ENCODE measurements around the gene TLCD5. TPM values are rescaled to one million over a fixed set of nuclear protein-coding genes. Genes with fewer than 3 reads are reported as not detected.
A peak's percentile ranks its signal among the peaks of the same experiment; 100 is the strongest.

The TLCD5 gene
- total RNA-seq, 1 experiment from 2014 or later = 7.1 TPM

DNA sequence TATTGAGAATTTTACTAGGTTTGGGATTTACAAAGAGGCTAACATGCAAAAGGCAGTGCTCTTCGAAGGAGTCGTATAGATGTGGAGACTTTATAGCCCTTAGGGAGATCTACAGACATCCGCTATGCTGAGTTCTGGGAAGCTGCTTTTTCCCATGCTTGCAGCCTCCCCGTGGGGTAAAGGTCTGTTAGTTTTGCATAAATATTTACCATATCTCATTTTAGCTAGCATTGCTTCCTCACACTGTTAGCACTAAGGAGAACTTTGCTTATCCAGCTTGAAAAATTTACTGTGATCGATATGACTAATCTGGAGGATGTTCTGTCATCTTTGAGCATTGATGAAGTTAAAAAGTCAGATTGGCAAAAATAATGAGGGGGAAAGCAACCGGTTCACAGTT lies 29.7 kb downstream of the TLCD5 start:
- H3K56ac ChIP-seq (ENCODE audit: insufficient read length, low read depth, low read length) = no peak overlapping the region
- no peak overlapping the region for H3K14ac ChIP-seq (ENCODE audit: insufficient read depth, low read length)
- H3K4me2 ChIP-seq (ENCODE audit: insufficient read depth, insufficient read length, low read length) = no peak overlapping the region
- no peak overlapping the region for H4K5ac ChIP-seq (ENCODE audit: insufficient read length, low read depth, low read length)
- no peak overlapping the region for H4K91ac ChIP-seq (ENCODE audit: insufficient read length, low read depth, low read length)
- Mint-ChIP-seq H3K27ac (peak overlapping the region in 2 of 3 experiments; percentile 50 to 57; a peak in 2 of 7 replicates), H3K36me3 (ENCODE audit: insufficient read depth in 1 of 3, low read depth in 3 of 3) (peaks cover 0 to 8% (median 4%) of the 10 kb centered on the region in 3 experiments; a peak in 4 of 7 replicates), H3K9me3 (no peaks in the 10 kb centered on the region), H3K4me1 (peaks cover 22 to 29% of the 10 kb centered on the region in 2 experiments), H3K4me3 (no peak overlapping the region), H3K27me3 (ENCODE audit: low read depth) (no peaks in the 10 kb centered on the region)
- H2BK5ac ChIP-seq (ENCODE audit: insufficient read length, low read length) = no peak overlapping the region
- no peak overlapping the region for H2AK5ac ChIP-seq (ENCODE audit: insufficient read length, low read length)
- H2BK20ac ChIP-seq (ENCODE audit: low read depth, low read length, poor library complexity, severe bottlenecking) = no peak overlapping the region
- H2BK120ac ChIP-seq (ENCODE audit: low read depth, low read length, poor library complexity, severe bottlenecking) = no peak overlapping the region
- H3K27ac ChIP-seq (ENCODE audit: insufficient read length, low read depth, low read length) = no peak overlapping the region
- no peak overlapping the region for H2AFZ ChIP-seq (ENCODE audit: low read length)
- no peak overlapping the region for H4K8ac ChIP-seq (replicated peaks; ENCODE audit: insufficient read length, low read depth, low read length)
- H4K20me1 ChIP-seq (ENCODE audit: control insufficient read depth, insufficient read depth, insufficient read length) = no peaks in the 10 kb centered on the region
- no peak overlapping the region for H3T11ph ChIP-seq (ENCODE audit: low read length)
- H3K79me1 ChIP-seq (ENCODE audit: insufficient read depth, low read depth, low read length, poor library complexity, severe bottlenecking) = peaks cover 10% of the 10 kb centered on the region
- no peak overlapping the region for H3K18ac ChIP-seq (ENCODE audit: insufficient read length, low read depth, low read length)
- no CpG with 5 or more reads among the region's 6 CpGs for WGBS (ENCODE audit: extremely low coverage, insufficient read length, low lambda C conversion rate)
- no peak overlapping the region for H3K4ac ChIP-seq (ENCODE audit: low read depth, low read length)
- no peaks in the 10 kb centered on the region for H3K27me3 ChIP-seq (ENCODE audit: insufficient read depth, low read length)
- no peak overlapping the region for H2BK12ac ChIP-seq (ENCODE audit: insufficient read length, low read depth, low read length)
- H3K9ac ChIP-seq (ENCODE audit: extremely low read depth, insufficient read length, low read length) = no peak overlapping the region
- H3K79me2 ChIP-seq (ENCODE audit: insufficient read depth, low read length) = peaks cover 8% of the 10 kb centered on the region; the same call in 1 of the 2 replicates
- DNase-seq = no peak
- TF ChIP-seq, protein P1, sequence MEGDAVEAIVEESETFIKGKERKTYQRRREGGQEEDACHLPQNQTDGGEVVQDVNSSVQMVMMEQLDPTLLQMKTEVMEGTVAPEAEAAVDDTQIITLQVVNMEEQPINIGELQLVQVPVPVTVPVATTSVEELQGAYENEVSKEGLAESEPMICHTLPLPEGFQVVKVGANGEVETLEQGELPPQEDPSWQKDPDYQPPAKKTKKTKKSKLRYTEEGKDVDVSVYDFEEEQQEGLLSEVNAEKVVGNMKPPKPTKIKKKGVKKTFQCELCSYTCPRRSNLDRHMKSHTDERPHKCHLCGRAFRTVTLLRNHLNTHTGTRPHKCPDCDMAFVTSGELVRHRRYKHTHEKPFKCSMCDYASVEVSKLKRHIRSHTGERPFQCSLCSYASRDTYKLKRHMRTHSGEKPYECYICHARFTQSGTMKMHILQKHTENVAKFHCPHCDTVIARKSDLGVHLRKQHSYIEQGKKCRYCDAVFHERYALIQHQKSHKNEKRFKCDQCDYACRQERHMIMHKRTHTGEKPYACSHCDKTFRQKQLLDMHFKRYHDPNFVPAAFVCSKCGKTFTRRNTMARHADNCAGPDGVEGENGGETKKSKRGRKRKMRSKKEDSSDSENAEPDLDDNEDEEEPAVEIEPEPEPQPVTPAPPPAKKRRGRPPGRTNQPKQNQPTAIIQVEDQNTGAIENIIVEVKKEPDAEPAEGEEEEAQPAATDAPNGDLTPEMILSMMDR (conservative IDR thresholded peaks at IDR 0.05) = no peak
- H3K9me3 ChIP-seq (ENCODE audit: control insufficient read depth, low read depth, low read length) = no peaks in the 10 kb centered on the region
- H2BK15ac ChIP-seq (ENCODE audit: low read depth, low read length) = no peak overlapping the region
- H3K4me1 ChIP-seq (ENCODE audit: insufficient read depth, low read length) = no peaks in the 10 kb centered on the region; the same call in 1 of the 2 replicates
- no peaks in the 10 kb centered on the region for H3K23me2 ChIP-seq (ENCODE audit: insufficient read length, low read depth, low read length, poor library complexity, severe bottlenecking)
- no peak overlapping the region for H3K23ac ChIP-seq (ENCODE audit: insufficient read length, low read depth, low read length)
